Measurements from ENCODE around the gene GJB1.

Gene GJB1

DNA sequence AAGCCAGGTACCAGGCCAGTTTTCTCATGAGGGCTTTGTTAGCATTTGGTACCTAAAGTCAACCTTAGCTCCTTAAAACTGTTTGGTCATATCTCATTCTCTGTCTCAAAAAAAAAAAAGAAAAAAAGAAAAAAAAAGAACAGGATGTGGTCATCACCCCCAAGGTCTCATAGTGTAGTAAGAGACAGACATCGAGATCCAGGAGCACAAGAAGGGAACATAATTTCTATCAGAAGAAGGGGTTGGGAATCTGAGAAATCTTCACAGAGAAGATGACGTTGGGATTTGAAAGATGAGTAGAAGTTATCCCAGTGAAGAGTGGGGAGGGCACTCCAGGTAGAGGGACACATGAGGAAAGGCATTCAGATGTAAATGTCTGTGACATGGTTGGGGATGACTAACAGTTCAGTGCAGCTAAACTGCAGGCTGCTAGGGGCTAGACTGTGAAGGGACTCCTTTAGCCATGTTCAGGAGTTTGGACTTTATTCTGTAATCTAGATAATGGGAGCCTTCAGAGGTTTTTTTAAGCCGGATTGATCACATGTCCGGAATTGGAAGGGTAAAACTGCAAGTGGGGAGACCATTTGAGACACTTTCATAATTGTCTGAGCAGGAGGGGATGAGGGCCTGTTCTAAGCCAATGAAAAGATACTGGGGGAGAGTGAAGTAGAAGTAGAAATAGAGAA, 26.9 kb upstream of the GJB1 start:
- peak overlapping the region; percentile 83 for H3K4me3 Mint-ChIP-seq
- peak overlapping the region; percentile 94 for H3K27ac Mint-ChIP-seq
- H3K36me3 Mint-ChIP-seq (ENCODE audit: low read depth), result peaks cover 2% of the 10 kb centered on the region
- no peaks in the 10 kb centered on the region for H3K9me3 Mint-ChIP-seq
- H3K27me3 Mint-ChIP-seq, result peaks cover 4% of the 10 kb centered on the region
- H3K4me1 Mint-ChIP-seq (ENCODE audit: low read depth), result peaks cover 20% of the 10 kb centered on the region
- DNase-seq, result no peak

- peaks cover 4% of the 10 kb centered on the region for H3K27me3 Mint-ChIP-seq
- H3K4me1 Mint-ChIP-seq (ENCODE audit: low read depth), result peaks cover 12% of the 10 kb centered on the region
- H3K9me3 Mint-ChIP-seq, result no peaks in the 10 kb centered on the region
- peak; percentile 34 for DNase-seq
- peak overlapping the region; percentile 83 for H3K4me3 Mint-ChIP-seq
- peak overlapping the region; percentile 81 for H3K27ac Mint-ChIP-seq
- peaks cover 2% of the 10 kb centered on the region for H3K36me3 Mint-ChIP-seq (ENCODE audit: low read depth)
Measured at GRCh38 chrX:71198066-71198465, 25.0 kb upstream of the GJB1 start.

DNA sequence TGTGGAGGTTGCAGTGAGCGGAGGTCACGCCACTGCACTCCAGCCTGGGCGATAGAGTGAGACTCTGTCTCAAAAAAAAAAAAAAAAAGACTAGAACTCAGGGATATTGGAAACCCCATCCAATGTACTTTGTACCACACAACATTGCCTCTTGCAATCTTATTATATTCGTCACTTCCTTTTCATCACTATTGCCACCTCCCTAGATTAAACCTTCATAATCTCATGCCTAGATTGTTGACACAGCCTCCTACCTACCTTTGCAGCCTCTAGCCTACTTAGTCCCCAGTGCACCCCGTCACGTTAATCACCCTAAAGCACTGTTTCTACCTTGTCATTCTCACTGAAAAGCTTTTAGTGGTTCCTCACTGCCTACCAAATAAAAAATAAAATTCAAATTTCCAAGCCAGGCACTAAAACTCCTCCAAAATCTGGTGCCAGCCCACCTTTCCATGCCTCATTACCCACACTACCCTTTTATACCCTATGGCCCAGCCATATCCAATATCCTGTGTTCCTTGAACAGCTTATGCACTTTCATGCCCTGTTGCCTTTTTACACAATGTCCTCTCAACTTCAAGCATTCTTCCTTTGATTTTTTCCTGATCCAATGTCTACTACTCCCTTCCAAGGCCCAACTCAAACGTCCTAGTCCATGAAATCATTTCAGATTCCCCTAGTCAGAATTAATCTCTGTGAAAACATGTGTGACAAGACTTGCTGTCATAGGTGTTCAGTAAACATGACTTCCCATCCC, 23.6 kb upstream of the GJB1 start:
- Mint-ChIP-seq H3K36me3 (ENCODE audit: low read depth) (peaks cover 2% of the 10 kb centered on the region), H3K4me3 (no peak overlapping the region), H3K9me3 (no peaks in the 10 kb centered on the region)

GRCh38 chrX:71210816-71211215, 12.2 kb upstream of the GJB1 start:
- Mint-ChIP-seq H3K27me3 (peaks cover 32% of the 10 kb centered on the region), H3K36me3 (ENCODE audit: low read depth) (no peaks in the 10 kb centered on the region), H3K27ac (no peak overlapping the region), H3K4me1 (ENCODE audit: low read depth) (no peaks in the 10 kb centered on the region), H3K4me3 (no peak overlapping the region), H3K9me3 (no peaks in the 10 kb centered on the region)
- no peak for DNase-seq

More for the DNA sequence above, 23.6 kb upstream of the GJB1 start:
- no peak for DNase-seq
- Mint-ChIP-seq H3K4me1 (ENCODE audit: low read depth) (peaks cover 12% of the 10 kb centered on the region), H3K27ac (no peak overlapping the region), H3K27me3 (peaks cover 4% of the 10 kb centered on the region)

DNA sequence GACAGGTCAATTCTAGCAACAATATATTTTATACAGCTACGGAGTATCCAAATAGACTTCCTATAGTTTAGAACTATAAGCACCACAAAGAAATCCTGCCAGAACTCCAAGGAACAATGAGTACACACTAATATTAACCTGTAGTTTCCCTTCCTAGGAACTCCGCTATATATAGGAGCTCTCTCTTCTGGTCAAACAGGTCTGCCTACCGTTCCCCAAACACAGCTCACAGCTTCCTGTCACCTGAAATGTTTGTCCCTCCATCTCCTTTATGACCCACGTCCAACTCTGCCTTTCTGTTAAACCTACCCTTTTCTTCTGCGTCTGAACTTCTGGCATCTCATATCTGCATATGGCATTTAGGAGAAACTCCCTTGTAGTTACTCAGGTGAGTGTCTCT, 10.5 kb upstream of the GJB1 start:
- Mint-ChIP-seq H3K9me3 (no peaks in the 10 kb centered on the region), H3K36me3 (ENCODE audit: low read depth) (no peaks in the 10 kb centered on the region), H3K27me3 (peaks cover 35% of the 10 kb centered on the region), H3K4me1 (ENCODE audit: low read depth) (no peaks in the 10 kb centered on the region), H3K4me3 (no peak overlapping the region), H3K27ac (no peak overlapping the region)
- no peak for DNase-seq

GRCh38 chrX:71214152-71214551, 8.9 kb upstream of the GJB1 start:
- Mint-ChIP-seq H3K9me3 (no peaks in the 10 kb centered on the region), H3K36me3 (ENCODE audit: low read depth) (no peaks in the 10 kb centered on the region), H3K4me3 (no peak overlapping the region), H3K4me1 (ENCODE audit: low read depth) (no peaks in the 10 kb centered on the region), H3K27me3 (peaks cover 33% of the 10 kb centered on the region), H3K27ac (no peak overlapping the region)
- DNase-seq, result no peak

DNA sequence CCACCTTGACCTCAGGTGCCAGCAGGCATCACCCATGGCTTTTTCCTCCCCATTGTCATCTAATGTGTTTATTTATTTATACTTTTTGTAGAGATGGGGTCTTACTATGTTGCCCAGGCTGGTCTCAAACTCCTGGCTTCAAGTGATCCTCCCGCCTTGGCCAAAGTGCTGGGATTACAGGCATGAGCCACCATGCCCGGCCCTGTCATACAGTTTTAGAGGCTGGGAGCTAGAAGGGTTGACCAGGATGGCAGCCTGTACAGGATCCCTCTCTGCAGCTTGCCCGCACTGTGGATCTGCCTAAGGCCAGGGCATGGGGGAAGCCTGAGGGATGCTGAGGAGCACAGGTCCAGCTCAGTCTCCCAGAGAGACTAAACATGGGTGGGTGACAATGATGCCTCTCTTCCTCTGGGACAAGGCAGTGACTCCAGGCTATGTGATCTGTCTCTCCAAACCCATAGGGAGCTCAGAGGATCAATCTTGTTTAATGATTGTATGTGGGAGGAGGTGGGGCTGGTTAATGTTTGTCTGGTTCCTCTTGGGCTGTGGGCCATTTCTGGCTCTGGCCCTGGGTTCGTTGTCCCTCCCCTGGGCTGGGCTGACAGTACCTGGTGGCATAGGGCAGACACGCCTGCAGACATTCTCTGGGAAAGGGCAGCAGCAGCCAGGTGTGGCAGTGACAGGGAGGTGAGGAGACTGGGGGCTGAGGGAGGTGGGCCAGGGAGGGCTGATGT, 8.3 kb upstream of the GJB1 start:
- H3K36me3 Mint-ChIP-seq (ENCODE audit: low read depth), result no peaks in the 10 kb centered on the region
- no peak for DNase-seq
- H3K4me3 Mint-ChIP-seq, result no peak overlapping the region
- peaks cover 29% of the 10 kb centered on the region for H3K27me3 Mint-ChIP-seq
- H3K4me1 Mint-ChIP-seq (ENCODE audit: low read depth), result no peaks in the 10 kb centered on the region
- no peak overlapping the region for H3K27ac Mint-ChIP-seq
- H3K9me3 Mint-ChIP-seq, result no peaks in the 10 kb centered on the region

DNA sequence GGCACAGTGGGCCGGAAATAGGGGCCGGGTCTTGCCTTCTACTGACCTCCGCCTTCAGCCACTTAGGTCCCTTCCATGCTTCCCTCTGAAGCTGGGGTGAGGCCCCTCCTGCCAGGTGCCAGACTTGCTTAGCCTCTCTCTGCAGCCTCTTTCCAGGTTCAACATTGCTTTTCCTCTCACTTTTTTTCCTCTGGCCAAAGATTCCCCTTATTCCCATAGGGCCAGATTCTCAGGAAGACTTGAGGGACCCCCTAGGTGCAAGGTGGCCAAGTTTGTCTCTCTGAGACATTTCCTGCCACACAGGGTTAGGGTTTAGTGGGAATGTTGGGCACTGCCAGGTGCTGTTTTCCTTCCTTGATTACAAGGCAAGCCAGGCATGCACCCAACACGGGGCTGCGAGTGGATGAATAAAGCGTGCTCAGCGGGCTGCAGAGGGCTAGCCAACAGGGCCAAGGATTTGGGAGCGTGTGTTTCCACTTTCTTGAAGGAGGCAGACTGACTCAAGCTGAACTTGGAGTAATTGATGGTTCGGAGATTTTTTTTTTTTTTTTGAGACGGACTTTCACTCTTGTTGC, 7.6 kb upstream of the GJB1 start:
- no peak for DNase-seq
- no peaks in the 10 kb centered on the region for H3K36me3 Mint-ChIP-seq (ENCODE audit: low read depth)
- no peak overlapping the region for H3K4me3 Mint-ChIP-seq
- H3K27ac Mint-ChIP-seq, result no peak overlapping the region
- no peaks in the 10 kb centered on the region for H3K9me3 Mint-ChIP-seq
- peaks cover 29% of the 10 kb centered on the region for H3K27me3 Mint-ChIP-seq
- no peaks in the 10 kb centered on the region for H3K4me1 Mint-ChIP-seq (ENCODE audit: low read depth)

DNA sequence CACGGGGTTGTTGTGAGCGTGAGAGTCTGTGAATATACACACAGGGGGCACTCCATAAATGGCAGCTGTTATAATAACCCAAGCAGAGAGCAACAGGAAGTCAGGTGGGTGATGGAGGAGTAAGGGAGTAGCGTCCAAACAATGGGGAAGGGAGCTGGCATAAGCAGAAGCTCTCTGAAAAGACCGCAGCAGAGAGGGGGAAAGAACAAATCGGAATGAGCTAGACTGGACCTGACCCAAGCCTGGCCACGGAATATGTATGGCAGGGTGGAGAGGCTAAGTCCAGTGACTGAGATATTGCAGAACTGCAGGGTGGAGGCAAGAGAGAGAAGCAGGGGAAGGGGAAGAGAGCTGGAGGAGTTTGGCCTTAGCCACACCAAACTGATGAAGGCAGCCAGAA, 6.5 kb upstream of the GJB1 start:
- no peak overlapping the region for H3K27ac Mint-ChIP-seq
- no peaks in the 10 kb centered on the region for H3K9me3 Mint-ChIP-seq
- DNase-seq, result no peak
- H3K4me3 Mint-ChIP-seq, result no peak overlapping the region
- H3K4me1 Mint-ChIP-seq (ENCODE audit: low read depth), result no peaks in the 10 kb centered on the region
- H3K36me3 Mint-ChIP-seq (ENCODE audit: low read depth), result no peaks in the 10 kb centered on the region
- peaks cover 26% of the 10 kb centered on the region for H3K27me3 Mint-ChIP-seq

- Mint-ChIP-seq H3K27ac (no peak overlapping the region), H3K4me3 (no peak overlapping the region), H3K4me1 (ENCODE audit: low read depth) (no peaks in the 10 kb centered on the region), H3K36me3 (ENCODE audit: low read depth) (no peaks in the 10 kb centered on the region), H3K9me3 (no peaks in the 10 kb centered on the region), H3K27me3 (peaks cover 25% of the 10 kb centered on the region)
- no peak for DNase-seq
Measured at GRCh38 chrX:71217298-71217697, 5.7 kb upstream of the GJB1 start.

DNA sequence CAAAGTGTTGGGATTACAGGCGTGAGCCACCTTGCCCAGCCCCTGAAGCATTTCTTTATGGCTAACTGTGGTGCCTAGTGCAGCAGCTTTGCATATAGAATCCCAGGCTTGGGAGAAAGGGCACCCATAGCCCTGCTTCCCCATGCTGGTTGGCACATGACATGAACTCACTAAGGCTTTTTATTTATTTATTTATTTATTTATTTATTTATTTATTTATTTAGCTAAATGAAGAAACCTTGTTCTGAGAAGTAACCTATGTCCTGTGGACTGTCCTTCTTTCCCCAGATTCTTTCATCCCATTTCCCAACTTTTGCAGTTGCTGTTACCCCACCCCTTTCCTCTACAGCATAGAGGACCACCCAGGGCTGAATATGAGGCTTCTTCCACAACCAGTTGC, 1.9 kb upstream of the GJB1 start:
- Mint-ChIP-seq H3K4me3 (no peak overlapping the region), H3K36me3 (ENCODE audit: low read depth) (no peaks in the 10 kb centered on the region), H3K4me1 (ENCODE audit: low read depth) (no peaks in the 10 kb centered on the region), H3K27ac (no peak overlapping the region), H3K9me3 (no peaks in the 10 kb centered on the region), H3K27me3 (peaks cover 25% of the 10 kb centered on the region)
- DNase-seq, result no peak

DNA sequence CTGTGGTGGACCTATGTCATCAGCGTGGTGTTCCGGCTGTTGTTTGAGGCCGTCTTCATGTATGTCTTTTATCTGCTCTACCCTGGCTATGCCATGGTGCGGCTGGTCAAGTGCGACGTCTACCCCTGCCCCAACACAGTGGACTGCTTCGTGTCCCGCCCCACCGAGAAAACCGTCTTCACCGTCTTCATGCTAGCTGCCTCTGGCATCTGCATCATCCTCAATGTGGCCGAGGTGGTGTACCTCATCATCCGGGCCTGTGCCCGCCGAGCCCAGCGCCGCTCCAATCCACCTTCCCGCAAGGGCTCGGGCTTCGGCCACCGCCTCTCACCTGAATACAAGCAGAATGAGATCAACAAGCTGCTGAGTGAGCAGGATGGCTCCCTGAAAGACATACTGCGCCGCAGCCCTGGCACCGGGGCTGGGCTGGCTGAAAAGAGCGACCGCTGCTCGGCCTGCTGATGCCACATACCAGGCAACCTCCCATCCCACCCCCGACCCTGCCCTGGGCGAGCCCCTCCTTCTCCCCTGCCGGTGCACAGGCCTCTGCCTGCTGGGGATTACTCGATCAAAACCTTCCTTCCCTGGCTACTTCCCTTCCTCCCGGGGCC, 1.2 kb downstream of the GJB1 start:
- no peaks in the 10 kb centered on the region for H3K36me3 Mint-ChIP-seq (ENCODE audit: low read depth)
- H3K27ac Mint-ChIP-seq, result no peak overlapping the region
- H3K27me3 Mint-ChIP-seq, result peaks cover 31% of the 10 kb centered on the region
- no peak overlapping the region for H3K4me3 Mint-ChIP-seq
- no peak for DNase-seq
- H3K9me3 Mint-ChIP-seq, result no peaks in the 10 kb centered on the region
- H3K4me1 Mint-ChIP-seq (ENCODE audit: low read depth), result no peaks in the 10 kb centered on the region

DNA sequence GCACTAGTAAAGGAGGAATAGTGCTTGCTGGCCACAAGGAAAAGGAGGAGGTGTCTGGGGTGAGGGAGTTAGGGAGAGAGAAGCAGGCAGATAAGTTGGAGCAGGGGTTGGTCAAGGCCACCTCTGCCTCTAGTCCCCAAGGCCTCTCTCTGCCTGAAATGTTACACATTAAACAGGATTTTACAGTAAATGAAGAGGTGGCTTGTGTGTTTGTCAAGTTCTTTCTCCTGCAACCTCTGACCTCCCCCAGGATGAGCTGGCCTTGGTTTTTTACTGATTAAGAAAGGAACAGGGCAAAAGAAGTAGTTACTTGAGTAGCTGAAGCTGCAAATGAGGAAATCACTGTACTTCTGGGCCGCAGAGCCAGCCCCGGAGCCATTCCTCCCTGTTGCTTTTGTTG, 2.0 kb downstream of the GJB1 start:
- Mint-ChIP-seq H3K4me3 (no peak overlapping the region), H3K4me1 (ENCODE audit: low read depth) (no peaks in the 10 kb centered on the region), H3K36me3 (ENCODE audit: low read depth) (no peaks in the 10 kb centered on the region), H3K27me3 (peaks cover 33% of the 10 kb centered on the region), H3K27ac (no peak overlapping the region), H3K9me3 (no peaks in the 10 kb centered on the region)
- DNase-seq, result no peak

DNA sequence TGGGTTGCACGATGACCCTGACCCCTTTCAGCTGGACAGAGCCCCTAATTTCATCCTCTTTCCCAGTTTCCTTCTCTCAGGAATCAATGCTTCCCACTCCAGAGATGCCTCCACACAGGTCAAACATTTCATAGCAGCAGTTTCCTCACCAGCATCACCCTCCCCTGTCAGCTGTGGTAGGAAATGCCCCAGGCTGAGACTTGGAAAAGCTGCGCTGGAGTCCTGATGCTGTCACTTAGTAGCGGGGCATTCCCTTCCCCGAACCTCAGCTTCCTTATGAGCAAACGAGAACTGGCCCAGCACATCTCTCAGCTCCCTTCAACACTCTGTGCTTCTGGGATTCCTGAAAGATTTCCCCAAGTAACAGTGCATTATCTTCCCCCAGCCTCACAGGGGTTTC, 2.7 kb downstream of the GJB1 start:
- Mint-ChIP-seq H3K36me3 (ENCODE audit: low read depth) (no peaks in the 10 kb centered on the region), H3K4me1 (ENCODE audit: low read depth) (no peaks in the 10 kb centered on the region), H3K4me3 (no peak overlapping the region), H3K27ac (no peak overlapping the region), H3K9me3 (no peaks in the 10 kb centered on the region), H3K27me3 (peaks cover 33% of the 10 kb centered on the region)
- DNase-seq, result no peak
